ENCODE data around the gene PRKCE.

The PRKCE gene

GRCh38 chr2:46039543-46040303 is 388.2 kb downstream of the PRKCE start:
- DNase-seq (ENCODE audit: insufficient read length, low spot score), result no peak
- TF ChIP-seq CTCF (IDR thresholded peaks at IDR 0.05; ENCODE audit: insufficient read depth, missing control alignments), result no peak
- no peak for FAIRE-seq

DNA sequence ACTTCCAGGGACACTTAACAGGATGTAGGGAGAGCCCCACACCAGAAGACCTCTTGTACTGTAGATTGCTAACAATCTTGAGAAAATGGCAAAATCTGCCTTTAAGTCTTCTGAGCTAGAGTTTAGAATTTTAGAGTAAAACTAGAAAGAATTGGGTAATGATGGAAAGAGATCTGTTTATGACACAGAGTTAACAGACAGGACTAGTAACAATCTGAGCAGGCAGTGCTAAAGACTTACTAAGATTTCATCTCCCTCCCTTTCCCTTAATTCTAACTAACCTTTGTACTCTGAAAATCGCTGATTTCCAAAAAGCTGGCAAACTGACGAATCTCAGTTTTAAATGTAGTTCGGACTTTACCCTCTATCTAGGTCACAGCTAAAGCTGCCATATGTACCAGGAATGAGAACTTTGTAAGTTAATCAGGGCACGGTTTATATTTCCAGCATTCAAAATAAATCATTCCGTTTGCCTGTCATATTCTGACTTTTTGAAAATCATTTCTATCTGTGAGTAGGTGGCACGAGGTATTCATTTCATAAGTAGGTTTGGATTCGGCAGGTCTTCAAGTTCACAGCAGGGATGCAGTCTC is 389.2 kb downstream of the PRKCE start:
- FAIRE-seq, result no peak
- DNase-seq (ENCODE audit: insufficient read length, low spot score), result no peak
- no peak for TF ChIP-seq CTCF (IDR thresholded peaks at IDR 0.05; ENCODE audit: insufficient read depth, missing control alignments)

GRCh38 chr2:46041434-46041833 is 390.0 kb downstream of the PRKCE start:
- DNase-seq (ENCODE audit: insufficient read length, low spot score) (no peak), FAIRE-seq (no peak)
- TF ChIP-seq CTCF (IDR thresholded peaks at IDR 0.05; ENCODE audit: insufficient read depth, missing control alignments), result no peak

GRCh38 chr2:46042207-46042637 is 390.7 kb downstream of the PRKCE start:
- FAIRE-seq, result no peak
- no peak for TF ChIP-seq CTCF (IDR thresholded peaks at IDR 0.05; ENCODE audit: insufficient read depth, missing control alignments)
- DNase-seq (ENCODE audit: insufficient read length, low spot score), result no peak

GRCh38 chr2:46042711-46043110 is 391.2 kb downstream of the PRKCE start:
- no peak for FAIRE-seq
- TF ChIP-seq CTCF (IDR thresholded peaks at IDR 0.05; ENCODE audit: insufficient read depth, missing control alignments), result no peak
- DNase-seq (ENCODE audit: insufficient read length, low spot score), result no peak

DNA sequence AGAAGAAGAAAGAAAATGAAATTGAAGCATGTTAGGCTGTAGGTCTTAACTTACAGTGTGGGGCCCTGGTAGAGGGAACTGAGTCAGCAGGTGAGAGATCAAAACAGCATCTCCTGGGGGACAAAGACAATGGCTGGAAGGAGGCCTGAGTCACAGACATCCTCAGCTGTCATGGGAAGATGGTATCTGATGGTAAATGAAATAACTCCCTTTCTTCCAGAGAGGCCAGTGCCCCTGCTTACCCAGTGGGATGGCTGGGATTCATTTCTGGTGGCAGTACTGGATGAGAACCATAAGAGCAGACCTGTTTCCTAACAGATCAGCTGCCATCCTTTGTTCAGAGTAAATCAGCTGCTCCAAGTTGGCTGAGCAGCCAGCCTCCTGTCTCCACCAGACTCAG is 394.4 kb downstream of the PRKCE start:
- TF ChIP-seq CTCF (IDR thresholded peaks at IDR 0.05; ENCODE audit: insufficient read depth, missing control alignments), result no peak
- DNase-seq (ENCODE audit: insufficient read length, low spot score) (no peak), FAIRE-seq (no peak)

DNA sequence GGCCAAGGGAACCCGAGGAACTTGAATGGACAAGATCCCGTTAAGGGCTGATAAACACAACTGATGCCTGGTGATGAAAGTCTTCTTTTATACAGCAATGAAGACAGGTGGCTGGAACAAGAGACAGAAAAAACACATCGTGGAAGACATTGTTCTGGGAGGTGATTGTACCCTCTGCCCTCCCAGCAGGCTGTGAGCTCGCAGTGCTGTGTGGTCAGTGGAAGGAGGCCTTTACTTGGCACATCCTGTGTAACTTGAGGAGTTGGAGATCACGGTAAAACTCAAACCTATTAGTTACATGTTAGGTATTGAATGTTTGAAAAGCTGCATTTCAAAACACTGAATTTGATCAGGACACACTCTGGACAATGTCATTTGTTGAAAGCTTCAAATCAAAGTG is 395.8 kb downstream of the PRKCE start:
- FAIRE-seq, result no peak
- no peak for TF ChIP-seq CTCF (IDR thresholded peaks at IDR 0.05; ENCODE audit: insufficient read depth, missing control alignments)
- no peak for DNase-seq (ENCODE audit: insufficient read length, low spot score)

Measured in D721Med (cell line).